ENCODE measurements around the gene OPRM1. TPM values are rescaled to one million over a fixed set of nuclear protein-coding genes. Genes with fewer than 3 reads are reported as not detected.
A peak's percentile ranks its signal among the peaks of the same experiment; 100 is the strongest.

Gene OPRM1
- total RNA-seq, 1 donor from 2014 or later = 1.2 TPM

DNA sequence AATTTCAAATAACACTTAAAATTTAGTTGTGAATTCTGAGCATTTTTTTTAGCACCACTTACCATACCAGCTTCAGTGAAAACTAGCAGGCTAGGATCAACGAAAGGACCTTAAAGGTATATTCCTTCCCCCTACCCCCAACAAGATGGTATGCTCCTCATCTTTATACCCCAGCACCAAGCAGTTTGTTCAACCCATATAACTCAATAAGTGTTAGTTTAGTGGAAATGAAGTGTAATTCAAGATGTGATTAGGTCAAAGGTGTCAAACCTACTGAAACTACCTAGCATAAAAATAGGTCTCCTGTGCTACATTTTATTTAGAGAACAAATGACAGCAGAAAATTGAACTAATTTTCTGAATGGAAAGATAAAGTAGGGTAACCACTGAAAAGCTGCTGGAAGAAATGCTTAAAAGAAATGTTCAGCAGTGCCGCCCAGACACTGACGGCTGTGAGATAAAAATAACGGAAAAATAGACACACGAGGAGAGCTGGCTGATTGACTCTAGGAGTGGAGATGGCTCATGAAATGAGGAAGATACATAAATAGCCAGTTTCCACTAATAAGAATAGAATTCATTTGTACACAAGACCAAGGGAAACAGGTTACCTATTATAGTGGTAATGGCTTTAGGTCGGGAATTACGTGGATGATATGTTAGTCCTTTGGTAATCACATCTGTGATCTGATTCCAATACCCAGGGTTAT is 222.8 kb downstream of the OPRM1 start:
- peak; percentile 14 to 20 for DNase-seq (ENCODE audit: low spot score in 2 of 2)
- FAIRE-seq = no peak

DNA sequence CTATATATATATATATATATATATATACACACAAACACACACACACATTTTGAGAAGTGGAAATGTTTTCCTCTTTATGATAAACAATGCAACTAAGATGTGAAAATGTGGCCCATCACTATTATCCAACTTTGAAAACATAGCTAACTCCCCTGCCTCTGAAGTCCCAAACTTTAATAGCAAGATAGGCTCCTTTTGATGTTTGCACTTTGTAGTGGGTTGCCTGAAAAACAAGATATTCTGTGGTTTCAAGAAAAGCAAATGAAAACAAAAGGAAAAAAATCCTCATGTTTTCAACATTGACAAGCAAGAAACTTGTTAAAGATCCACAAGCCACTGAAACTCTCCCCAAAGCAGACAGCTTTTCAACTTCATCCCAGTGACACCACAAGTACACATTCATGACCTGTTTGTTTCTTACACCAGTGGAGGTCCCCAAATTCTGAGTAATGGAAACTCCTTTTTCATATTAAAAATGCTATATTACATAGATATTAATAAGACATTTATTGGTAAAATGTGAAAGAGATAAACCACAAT is 227.6 kb downstream of the OPRM1 start:
- DNase-seq (ENCODE audit: low spot score in 2 of 2) = no peak
- no peak for FAIRE-seq

DNA sequence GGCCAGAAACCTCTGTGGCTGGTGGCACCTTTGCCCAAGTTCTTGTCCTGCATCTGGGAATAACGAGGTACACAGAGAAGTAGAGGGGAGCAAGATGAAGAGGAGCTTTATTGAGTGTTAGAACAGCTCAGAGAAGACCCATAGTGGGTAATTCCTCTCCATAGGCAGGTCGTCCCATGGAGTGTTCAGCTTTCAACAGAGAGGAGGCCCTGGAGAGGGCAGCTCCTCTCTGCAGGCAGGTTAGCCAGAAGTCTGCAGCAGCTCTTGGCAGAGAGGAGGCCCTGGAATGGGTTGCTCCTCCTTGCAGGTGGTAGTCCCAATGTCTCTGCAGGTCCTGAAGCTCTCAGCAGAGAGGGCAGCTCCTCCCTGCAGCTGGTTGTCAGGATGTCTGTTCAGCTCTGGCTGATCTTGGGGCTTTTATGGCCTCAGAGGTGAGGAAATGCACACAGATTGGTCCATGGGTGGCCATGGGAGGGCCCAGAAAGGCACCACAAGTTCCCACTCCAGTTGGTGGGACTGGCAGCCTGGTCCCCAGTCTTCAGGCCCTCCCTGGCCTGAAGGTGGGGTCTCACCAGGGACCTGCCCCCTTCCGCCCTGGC is 228.6 kb downstream of the OPRM1 start:
- no peak for FAIRE-seq

DNA sequence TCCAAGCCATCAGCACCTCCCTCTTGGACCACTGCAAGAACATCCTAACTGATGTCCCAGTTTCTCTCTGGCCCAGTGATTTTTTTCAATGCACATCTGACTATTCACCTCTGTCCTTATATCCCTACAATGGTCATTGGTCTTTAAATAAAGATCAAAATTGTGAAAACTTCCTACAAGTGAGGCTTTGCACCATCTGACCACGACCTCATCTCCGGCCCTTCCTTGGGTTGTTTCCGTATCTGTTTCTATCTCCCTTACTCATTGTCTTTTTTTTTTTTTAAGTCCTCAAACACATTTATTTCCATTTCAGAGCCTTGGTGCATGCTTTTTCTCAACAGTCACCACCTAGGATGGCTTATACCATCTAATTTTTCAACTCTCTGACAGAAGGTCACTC is 229.4 kb downstream of the OPRM1 start:
- DNase-seq (ENCODE audit: low spot score in 2 of 2) (no peak), FAIRE-seq (no peak)

More for the DNA sequence above, 228.6 kb downstream of the OPRM1 start:
- DNase-seq (ENCODE audit: low spot score in 2 of 2) = no peak

DNA sequence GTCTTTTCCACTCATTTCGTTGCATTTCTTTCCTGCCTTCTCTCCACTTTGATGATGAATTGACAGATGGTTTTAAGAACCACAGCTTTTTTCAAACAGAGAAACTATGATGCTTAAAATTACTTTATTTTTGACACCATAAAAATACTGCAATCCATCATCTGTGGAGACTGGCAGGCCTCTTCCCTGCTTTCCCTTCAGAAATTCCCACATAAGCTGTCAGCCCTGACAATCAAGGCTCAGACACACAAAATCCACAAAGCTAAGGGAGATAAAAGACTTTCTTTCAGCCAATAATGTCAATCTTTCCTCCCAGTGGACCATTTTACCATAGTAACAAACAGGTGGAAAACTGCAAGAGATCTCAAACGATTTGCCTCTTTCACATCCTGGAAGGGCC is 235.1 kb downstream of the OPRM1 start:
- no peak for DNase-seq (ENCODE audit: low spot score in 2 of 2)
- FAIRE-seq = no peak

DNA sequence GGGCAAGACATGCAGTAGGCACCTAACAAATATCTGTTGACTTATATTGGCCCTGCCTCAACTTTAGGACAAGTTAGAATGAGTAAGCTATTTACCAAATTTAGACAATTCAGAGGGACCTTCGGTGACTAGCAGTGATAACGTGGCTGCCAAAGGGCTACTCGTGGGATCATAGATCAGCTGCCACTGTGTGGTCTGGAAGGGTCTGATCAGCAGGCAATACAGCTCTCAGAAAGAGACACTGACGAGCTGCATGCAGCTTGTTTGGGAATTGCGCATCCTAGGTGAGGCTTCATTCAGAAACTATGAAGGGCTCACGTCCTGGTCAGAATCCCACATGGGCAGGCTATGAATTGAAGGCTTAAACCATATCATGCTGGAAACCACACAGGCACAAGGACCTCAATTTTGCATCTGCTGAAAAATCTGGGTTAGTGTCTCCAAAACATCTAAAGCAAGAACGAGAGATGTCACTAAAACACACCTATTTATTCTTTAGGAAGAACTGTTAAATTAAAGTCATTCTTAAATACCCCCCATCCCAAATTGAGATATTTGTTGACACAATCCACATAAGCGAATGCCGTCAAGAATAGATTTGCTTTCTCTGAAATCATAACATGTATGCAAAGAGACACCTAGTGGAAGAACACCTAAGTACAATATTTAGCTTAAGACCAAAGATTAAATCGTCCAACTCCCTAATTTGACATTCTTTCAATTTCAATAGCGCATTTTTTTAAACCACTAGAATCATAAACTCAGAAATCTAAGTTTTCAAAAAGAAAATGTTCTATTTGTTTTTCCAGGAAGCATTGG is 238.0 kb downstream of the OPRM1 start:
- FAIRE-seq (peak; percentile 86), DNase-seq (ENCODE audit: low spot score in 2 of 2) (peak in 1 of 2 donors; percentile 35)

DNA sequence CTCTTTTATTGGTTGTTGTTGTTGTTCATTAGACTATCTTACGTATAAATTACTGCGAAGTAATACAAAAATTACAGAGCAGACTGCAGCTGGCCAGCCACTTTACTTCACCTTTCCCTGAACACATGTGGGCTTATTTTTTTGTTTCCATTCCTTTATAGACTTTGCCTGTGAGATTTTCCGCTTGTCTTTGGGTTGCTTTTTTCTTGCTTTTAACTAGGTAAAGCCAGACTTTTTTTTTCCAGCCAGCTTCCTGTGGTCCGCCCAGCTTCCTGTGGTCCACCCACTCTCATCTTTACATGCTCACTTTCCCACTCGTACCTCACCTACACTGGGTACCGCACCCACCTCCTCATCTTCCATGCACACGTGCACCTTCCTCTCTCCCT is 238.6 kb downstream of the OPRM1 start:
- no peak for FAIRE-seq
- DNase-seq (ENCODE audit: low spot score in 2 of 2) = no peak

DNA sequence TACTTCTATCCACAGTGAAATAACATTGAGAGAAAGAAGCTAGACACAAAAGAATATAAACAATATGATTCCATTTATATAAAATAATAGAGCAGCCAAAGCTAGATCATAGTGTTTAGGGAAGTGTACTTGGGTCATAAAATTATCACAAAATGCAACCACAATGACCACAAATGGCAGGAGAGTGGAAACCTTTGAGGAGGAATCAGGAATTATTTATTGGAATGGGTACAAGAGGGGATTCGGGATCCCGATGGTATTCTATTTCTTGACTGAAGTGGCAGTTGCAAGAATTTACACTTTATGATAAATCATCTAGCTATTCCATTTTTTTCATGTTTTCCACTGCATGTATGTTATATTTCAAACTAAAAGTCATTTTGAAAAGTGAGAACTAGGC is 241.5 kb downstream of the OPRM1 start:
- no peak for FAIRE-seq

DNA sequence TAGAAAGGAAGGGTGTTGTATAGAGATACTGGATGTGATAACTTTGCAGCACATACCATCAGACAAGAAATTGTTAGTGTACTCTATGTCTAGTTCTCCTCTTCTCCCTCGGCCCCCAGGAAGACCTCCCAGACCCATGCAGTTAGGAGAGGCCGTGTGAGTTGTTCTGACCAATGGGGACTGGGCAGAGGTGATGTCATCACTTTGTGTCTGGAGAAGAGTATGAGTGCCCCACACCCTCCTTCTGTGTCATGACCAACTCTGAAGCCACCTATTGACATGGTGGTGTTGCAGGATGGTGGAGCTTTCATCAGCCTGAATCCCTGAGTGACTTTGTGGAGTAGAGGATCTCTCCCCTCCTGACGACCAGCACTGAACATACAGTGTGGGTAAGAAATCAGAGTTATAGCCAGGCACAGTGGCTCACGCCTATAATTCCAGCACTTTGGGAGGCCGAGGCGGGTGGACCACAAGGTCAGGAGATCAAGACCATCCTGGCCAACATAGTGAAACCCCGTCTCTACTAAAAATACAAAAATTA is 245.3 kb downstream of the OPRM1 start:
- FAIRE-seq = no peak
- no peak for DNase-seq (ENCODE audit: low spot score in 2 of 2)

More for the DNA sequence above, 241.5 kb downstream of the OPRM1 start:
- no peak for DNase-seq (ENCODE audit: low spot score in 2 of 2)

DNA sequence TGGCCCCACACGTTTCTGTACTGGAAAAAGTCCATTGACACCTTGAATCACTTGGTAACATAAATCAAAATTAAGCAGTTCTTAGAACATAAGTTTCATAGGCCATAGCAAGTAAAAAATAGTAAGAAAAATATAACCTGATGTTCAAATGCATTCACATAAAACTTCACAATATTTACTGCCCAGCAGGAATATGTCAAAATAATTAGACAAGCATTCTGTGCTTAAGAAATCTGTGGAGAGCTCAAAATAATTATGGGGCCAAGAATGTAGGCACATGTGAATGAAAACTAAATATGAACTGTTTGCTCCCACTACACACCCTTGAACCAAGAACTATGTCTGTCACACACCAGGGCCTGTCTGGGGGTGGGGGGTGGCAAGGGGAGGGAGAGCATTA is 246.8 kb downstream of the OPRM1 start:
- DNase-seq (ENCODE audit: low spot score in 2 of 2) (no peak), FAIRE-seq (no peak)

DNA sequence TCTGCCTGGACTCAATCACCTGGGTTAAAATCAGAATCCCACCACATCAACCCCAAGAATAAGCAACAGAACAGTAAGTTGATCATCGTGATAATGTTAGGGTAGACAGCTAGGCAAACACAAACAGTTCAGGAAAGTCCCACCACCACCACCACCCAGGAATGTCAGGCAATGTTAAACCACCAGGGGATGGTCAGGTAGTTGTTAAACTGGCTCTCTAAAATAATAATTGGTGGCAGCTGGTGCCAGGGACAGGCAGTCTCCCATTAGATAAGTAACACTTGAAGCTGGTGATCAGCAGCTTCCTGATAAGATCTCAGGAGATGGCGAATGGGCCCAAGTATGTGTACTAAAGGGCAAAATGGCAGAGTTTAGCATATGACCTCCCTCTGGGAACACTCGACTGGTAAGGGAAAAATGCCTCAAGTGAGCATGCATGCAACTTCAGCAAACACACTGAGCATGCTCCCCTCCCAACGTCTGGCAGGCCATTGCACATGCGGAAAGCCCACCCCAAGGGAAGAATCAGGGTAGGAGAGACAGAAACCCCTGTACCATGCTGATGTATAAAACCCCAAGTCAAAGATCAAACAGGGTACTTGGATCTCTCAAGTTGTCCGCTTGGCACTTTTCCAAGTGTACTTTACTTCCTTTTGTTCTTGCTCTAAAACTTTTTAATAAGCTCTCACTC is 250.9 kb downstream of the OPRM1 start:
- FAIRE-seq = no peak

DNA sequence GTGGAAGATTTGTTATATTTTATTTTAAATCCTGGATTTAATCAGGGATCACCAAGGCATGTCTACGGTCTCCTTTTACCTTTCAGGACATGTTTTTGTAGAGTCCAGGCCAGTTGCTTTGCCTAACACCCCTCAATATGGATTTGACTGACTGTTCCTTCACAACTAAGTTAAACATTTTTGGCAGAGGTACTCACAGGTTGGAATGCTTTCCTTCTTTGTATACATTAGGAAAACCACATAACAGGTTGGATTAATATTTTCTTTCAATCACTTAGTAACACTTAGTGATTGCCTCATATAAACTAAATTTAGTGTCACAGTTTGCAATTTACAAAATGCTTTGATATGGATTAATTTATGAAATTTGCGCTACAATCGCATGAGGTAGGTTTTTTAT is 253.0 kb downstream of the OPRM1 start:
- no peak for DNase-seq (ENCODE audit: low spot score in 2 of 2)
- FAIRE-seq = no peak

More for the DNA sequence above, 250.9 kb downstream of the OPRM1 start:
- DNase-seq (ENCODE audit: low spot score in 2 of 2) = no peak

DNA sequence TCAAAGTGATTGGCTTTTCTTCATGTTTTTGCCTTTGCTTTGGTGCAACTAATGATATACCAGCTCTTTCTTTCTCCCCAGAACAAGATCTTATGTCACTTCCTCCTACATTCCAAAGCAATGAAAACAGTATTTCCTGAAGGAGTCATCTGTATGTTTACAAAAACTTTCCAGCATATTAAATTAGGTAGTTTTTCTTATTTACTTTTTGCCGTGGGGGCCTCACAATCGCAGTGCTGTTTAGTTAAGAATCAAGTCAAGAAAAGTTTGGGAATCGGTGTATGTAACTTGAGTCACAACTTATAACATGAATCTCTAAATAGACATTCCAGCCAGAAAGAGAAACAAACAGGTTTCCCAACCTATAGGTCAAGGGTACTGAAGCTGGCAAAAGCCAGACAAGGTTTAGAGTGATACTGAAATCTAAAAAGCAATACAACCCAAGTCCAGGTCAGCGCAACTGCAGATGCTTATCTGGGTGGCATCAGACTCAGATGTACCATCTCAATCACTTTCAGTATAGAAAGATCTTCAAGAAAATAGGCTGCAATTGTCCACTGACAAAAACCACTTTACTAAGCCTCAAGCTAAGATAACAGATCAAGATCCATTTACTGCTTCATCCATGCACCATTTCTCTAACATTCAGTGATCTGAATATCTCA is 253.9 kb downstream of the OPRM1 start:
- no peak for DNase-seq (ENCODE audit: low spot score in 2 of 2)
- FAIRE-seq = no peak

DNA sequence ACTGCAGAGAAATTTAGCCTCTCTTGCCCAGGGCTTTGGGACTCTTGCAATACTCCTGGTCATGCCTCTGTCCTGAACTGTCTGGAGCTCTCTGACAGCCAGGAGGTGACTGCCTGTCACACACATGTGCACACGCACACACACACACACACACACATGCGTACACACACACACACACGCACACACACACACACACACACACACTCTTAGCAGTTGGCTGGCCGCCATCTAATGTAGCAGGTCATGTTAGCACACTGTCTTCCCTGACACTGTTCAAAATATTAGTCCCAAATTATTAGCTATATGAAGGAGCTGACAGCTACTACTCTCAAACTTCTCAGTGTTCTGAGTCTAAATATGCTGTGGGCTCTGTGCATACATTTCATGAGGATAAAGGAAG is 256.7 kb downstream of the OPRM1 start:
- no peak for FAIRE-seq

More for the DNA sequence above, 256.7 kb downstream of the OPRM1 start:
- no peak for DNase-seq (ENCODE audit: low spot score in 2 of 2)

Measured in frontal cortex (tissue), 4 donors.